MM.1S (cell line): Measurements from ENCODE around the gene CAMK4.

Experiments
- DNase-seq: peaks from one replicate; pipeline ENCODE4 v3.0.0-alpha.2; 2015
- H2AFZ ChIP-seq: fragments of 300-600 bp; sonication (generic); 2 replicates; pipeline ENCODE4 v1.6.0; 2016; ENCODE audit warnings: antibody characterized with exemption, low read length
- H3F3A ChIP-seq: fragments of 300-600 bp; sonication (generic); 2 replicates; pipeline ENCODE4 v1.6.1; 2016; ENCODE audit warnings: mild to moderate bottlenecking, antibody characterized with exemption, low read length, moderate library complexity, mixed read lengths; ENCODE audit not compliant: insufficient read depth
- H3K27ac ChIP-seq: fragments of 300-600 bp; sonication (generic); 2 replicates; pipeline ENCODE4 v1.5.1; 2016; ENCODE audit warnings: mild to moderate bottlenecking, low read length
- H3K27me3 ChIP-seq: fragments of 300-600 bp; sonication (generic); replicated peaks from 2 replicates; pipeline ENCODE4 v1.6.0; 2016; ENCODE audit warnings: low read length; ENCODE audit not compliant: insufficient read depth
- H3K36me3 ChIP-seq: fragments of 300-600 bp; sonication (generic); replicated peaks from 2 replicates; pipeline ENCODE4 v1.6.1; 2016; ENCODE audit warnings: mild to moderate bottlenecking, low read length, mixed read lengths; ENCODE audit not compliant: insufficient read depth
- H3K4me1 ChIP-seq: fragments of 300-600 bp; sonication (generic); 2 replicates; pipeline ENCODE4 v1.6.1; 2016; ENCODE audit warnings: low read length, mixed read lengths
- H3K4me2 ChIP-seq: fragments of 300-600 bp; sonication (generic); 2 replicates; pipeline ENCODE4 v1.6.0; 2016; ENCODE audit warnings: low read depth, low read length
- H3K4me3 ChIP-seq: fragments of 300-600 bp; sonication (generic); 2 replicates; pipeline ENCODE4 v1.5.1; 2016; ENCODE audit warnings: low read length, mixed read lengths
- H3K79me2 ChIP-seq: fragments of 300-600 bp; sonication (generic); 2 replicates; pipeline ENCODE4 v1.6.1; 2016; ENCODE audit warnings: mixed run types, low read length, mixed read lengths
- H3K9ac ChIP-seq: fragments of 300-600 bp; sonication (generic); 2 replicates; pipeline ENCODE4 v1.6.1; 2016; ENCODE audit warnings: low read length, mixed read lengths
- H3K9me2 ChIP-seq: fragments of 300-600 bp; sonication (generic); replicated peaks from 2 replicates; pipeline ENCODE4 v1.6.1; 2016; ENCODE audit warnings: mild to moderate bottlenecking, low read length, mixed read lengths; ENCODE audit not compliant: insufficient read depth
- H3K9me3 ChIP-seq: fragments of 300-600 bp; sonication (generic); replicated peaks from 2 replicates; pipeline ENCODE4 v1.6.1; 2016; ENCODE audit warnings: mild to moderate bottlenecking, low read length, mixed read lengths; ENCODE audit not compliant: insufficient read depth
- H4K20me1 ChIP-seq: fragments of 300-600 bp; sonication (generic); 2 replicates; pipeline ENCODE4 v1.6.1; 2016; ENCODE audit warnings: mild to moderate bottlenecking, low read length, moderate library complexity, mixed read lengths; ENCODE audit not compliant: insufficient read depth
- EZH2 ChIP-seq: fragments of 300-600 bp; sonication (generic); optimal IDR thresholded peaks from 2 replicates; pipeline ENCODE3; 2017; ENCODE audit warnings: low read depth, mild to moderate bottlenecking, antibody characterized with exemption, low read length, mixed read lengths
- EZH2phosphoT487 ChIP-seq: fragments of 300-600 bp; sonication (generic); IDR thresholded peaks from 2 replicates; pipeline ENCODE4 v1.6.1; 2018; ENCODE audit warnings: antibody characterized with exemption, low read length
- TF ChIP-seq, protein P1 (sequence below): fragments of 300-600 bp; sonication (generic); IDR thresholded peaks from 2 replicates; pipeline ENCODE4 v1.5.1; 2016; ENCODE audit warnings: antibody characterized with exemption, low read length, mixed read lengths

CAMK4 gene

GRCh38 chr5:111372799-111373198 is 148.6 kb downstream of the CAMK4 start:
- H3K36me3 ChIP-seq, result no peaks in the 10 kb centered on the region
- no peaks in the 10 kb centered on the region for H3K4me1 ChIP-seq
- no peak overlapping the region for H3K27ac ChIP-seq
- H2AFZ ChIP-seq, result no peak overlapping the region
- TF ChIP-seq EZH2 (no peak), EZH2phosphoT487 (no peak)
- TF ChIP-seq, protein P1, sequence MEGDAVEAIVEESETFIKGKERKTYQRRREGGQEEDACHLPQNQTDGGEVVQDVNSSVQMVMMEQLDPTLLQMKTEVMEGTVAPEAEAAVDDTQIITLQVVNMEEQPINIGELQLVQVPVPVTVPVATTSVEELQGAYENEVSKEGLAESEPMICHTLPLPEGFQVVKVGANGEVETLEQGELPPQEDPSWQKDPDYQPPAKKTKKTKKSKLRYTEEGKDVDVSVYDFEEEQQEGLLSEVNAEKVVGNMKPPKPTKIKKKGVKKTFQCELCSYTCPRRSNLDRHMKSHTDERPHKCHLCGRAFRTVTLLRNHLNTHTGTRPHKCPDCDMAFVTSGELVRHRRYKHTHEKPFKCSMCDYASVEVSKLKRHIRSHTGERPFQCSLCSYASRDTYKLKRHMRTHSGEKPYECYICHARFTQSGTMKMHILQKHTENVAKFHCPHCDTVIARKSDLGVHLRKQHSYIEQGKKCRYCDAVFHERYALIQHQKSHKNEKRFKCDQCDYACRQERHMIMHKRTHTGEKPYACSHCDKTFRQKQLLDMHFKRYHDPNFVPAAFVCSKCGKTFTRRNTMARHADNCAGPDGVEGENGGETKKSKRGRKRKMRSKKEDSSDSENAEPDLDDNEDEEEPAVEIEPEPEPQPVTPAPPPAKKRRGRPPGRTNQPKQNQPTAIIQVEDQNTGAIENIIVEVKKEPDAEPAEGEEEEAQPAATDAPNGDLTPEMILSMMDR, result no peak
- no peak overlapping the region for H3K9ac ChIP-seq
- no peaks in the 10 kb centered on the region for H3F3A ChIP-seq
- H4K20me1 ChIP-seq, result no peaks in the 10 kb centered on the region
- H3K4me2 ChIP-seq, result no peak overlapping the region
- DNase-seq, result no peak
- H3K9me3 ChIP-seq, result no peaks in the 10 kb centered on the region
- no peak overlapping the region for H3K4me3 ChIP-seq
- no peaks in the 10 kb centered on the region for H3K79me2 ChIP-seq
- H3K27me3 ChIP-seq, result no peaks in the 10 kb centered on the region
- H3K9me2 ChIP-seq, result no peaks in the 10 kb centered on the region

DNA sequence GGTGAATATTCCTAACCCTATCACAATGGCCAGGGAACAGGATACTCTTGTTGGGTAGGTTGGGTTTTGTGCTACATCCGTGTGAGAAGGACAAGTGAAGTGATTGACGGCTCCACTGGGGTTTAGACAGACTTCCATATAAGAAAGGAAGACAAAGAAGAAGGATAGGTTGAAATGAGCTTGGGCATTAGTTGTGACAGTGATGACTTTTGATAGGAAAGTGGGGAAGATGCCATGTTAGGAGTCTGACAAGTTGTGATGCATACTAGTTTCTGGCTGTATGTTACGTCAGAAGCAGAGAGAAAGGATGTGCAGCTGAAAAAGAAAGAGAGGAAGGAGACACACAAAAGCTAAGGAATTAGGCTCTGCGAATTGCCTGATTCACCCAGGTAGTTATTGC is 150.2 kb downstream of the CAMK4 start:
- H3K9me2 ChIP-seq, result no peaks in the 10 kb centered on the region
- no peaks in the 10 kb centered on the region for H3K4me1 ChIP-seq
- H3K4me2 ChIP-seq, result no peak overlapping the region
- TF ChIP-seq EZH2 (no peak), EZH2phosphoT487 (no peak)
- TF ChIP-seq, protein P1, result no peak
- no peak overlapping the region for H3K27ac ChIP-seq
- H3F3A ChIP-seq, result no peaks in the 10 kb centered on the region
- H4K20me1 ChIP-seq, result no peaks in the 10 kb centered on the region
- no peak overlapping the region for H2AFZ ChIP-seq
- H3K9me3 ChIP-seq, result no peaks in the 10 kb centered on the region
- H3K9ac ChIP-seq, result no peak overlapping the region
- H3K79me2 ChIP-seq, result no peaks in the 10 kb centered on the region
- H3K27me3 ChIP-seq, result no peaks in the 10 kb centered on the region
- H3K36me3 ChIP-seq, result no peaks in the 10 kb centered on the region
- no peak overlapping the region for H3K4me3 ChIP-seq
- no peak for DNase-seq

GRCh38 chr5:111375645-111376044 is 151.5 kb downstream of the CAMK4 start:
- H3K9me2 ChIP-seq, result no peaks in the 10 kb centered on the region
- H3K27ac ChIP-seq, result no peak overlapping the region
- no peaks in the 10 kb centered on the region for H3F3A ChIP-seq
- H3K4me2 ChIP-seq, result no peak overlapping the region
- H3K79me2 ChIP-seq, result no peaks in the 10 kb centered on the region
- H2AFZ ChIP-seq, result no peak overlapping the region
- no peak overlapping the region for H3K9ac ChIP-seq
- no peaks in the 10 kb centered on the region for H3K9me3 ChIP-seq
- no peak for TF ChIP-seq EZH2phosphoT487
- H3K36me3 ChIP-seq, result no peaks in the 10 kb centered on the region
- no peaks in the 10 kb centered on the region for H4K20me1 ChIP-seq
- no peak overlapping the region for H3K4me3 ChIP-seq
- no peaks in the 10 kb centered on the region for H3K27me3 ChIP-seq
- no peaks in the 10 kb centered on the region for H3K4me1 ChIP-seq
- DNase-seq, result no peak

DNA sequence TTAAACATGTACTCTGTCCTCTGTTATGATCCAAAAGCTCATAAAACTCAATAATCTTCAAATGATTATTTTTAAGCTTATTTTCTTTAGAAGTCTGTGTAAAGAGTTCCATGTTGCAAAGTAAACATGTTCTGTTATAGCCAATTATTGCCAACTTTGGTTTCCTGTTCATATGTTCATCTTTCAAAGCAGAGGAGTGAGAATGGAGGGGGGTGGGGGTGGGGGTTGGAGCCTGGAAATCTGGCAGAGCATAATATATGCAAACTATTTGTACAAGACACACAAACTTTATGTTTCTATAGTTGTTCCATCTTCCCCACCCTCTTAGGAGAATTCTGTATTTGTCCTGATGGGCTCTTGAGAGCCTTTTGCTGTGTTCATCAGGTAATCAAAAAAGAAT is 153.1 kb downstream of the CAMK4 start:
- Histone ChIP-seq H3K27me3 (no peaks in the 10 kb centered on the region), H3K4me2 (no peak overlapping the region), H3K4me3 (no peak overlapping the region), H3K4me1 (no peaks in the 10 kb centered on the region), H3K9me2 (no peaks in the 10 kb centered on the region), H3K36me3 (no peaks in the 10 kb centered on the region), H3K9ac (no peak overlapping the region), H3K27ac (no peak overlapping the region), H3F3A (no peaks in the 10 kb centered on the region), H4K20me1 (no peaks in the 10 kb centered on the region), H3K79me2 (no peaks in the 10 kb centered on the region), H2AFZ (no peak overlapping the region), H3K9me3 (no peaks in the 10 kb centered on the region)
- DNase-seq, result no peak
- TF ChIP-seq EZH2 (no peak), EZH2phosphoT487 (no peak)
- TF ChIP-seq, protein P1, result no peak
